Liver (tissue), 3 donors: ENCODE data around the gene AHSG.

Source experiments
- FOXA1 ChIP-seq: IDR thresholded peaks from 2 replicates; pipeline ENCODE4 v1.6.1; 2016; ENCODE audit warnings: antibody characterized with exemption
- HNF4A ChIP-seq, 2 donors: conservative IDR thresholded peaks; 2 replicates each; pipeline ENCODE4 v1.6.1; 2016; ENCODE audit warnings: antibody characterized with exemption in 2 of 2, mild to moderate bottlenecking in 2 of 2
- JUND ChIP-seq, 2 donors: IDR thresholded peaks; 2 replicates each; pipeline ENCODE4 v1.6.1; 2016; ENCODE audit warnings: antibody characterized with exemption in 2 of 2
- RAD21 ChIP-seq, 2 donors: IDR thresholded peaks; 2 replicates each; pipeline ENCODE4 v1.6.1; 2016; ENCODE audit warnings: antibody characterized with exemption in 2 of 2, mild to moderate bottlenecking in 2 of 2
- RXRA ChIP-seq, 2 donors: IDR thresholded peaks; 2 replicates each; pipeline ENCODE4 v1.6.1; 2017 to 2018; ENCODE audit warnings: antibody characterized with exemption in 2 of 2, mild to moderate bottlenecking in 1 of 2
- SP1 ChIP-seq: IDR thresholded peaks from 2 replicates; pipeline ENCODE4 v1.6.1; 2018; ENCODE audit warnings: antibody characterized with exemption, mild to moderate bottlenecking
- TAF1 ChIP-seq: conservative IDR thresholded peaks from 2 replicates; pipeline ENCODE4 v1.6.1; 2016; ENCODE audit warnings: antibody characterized with exemption, mild to moderate bottlenecking
- YY1 ChIP-seq: IDR thresholded peaks from 2 replicates; pipeline ENCODE4 v1.6.1; 2016; ENCODE audit warnings: antibody characterized with exemption, mild to moderate bottlenecking
- TF ChIP-seq, protein P1 (sequence below): fragments of 150-350 bp; IDR thresholded peaks from 2 replicates; pipeline ENCODE4 v1.5.1; 2017; ENCODE audit warnings: improper control_type of control experiment, low read depth, low read length; ENCODE audit not compliant: missing input control
- TF ChIP-seq, protein P2 (sequence below): IDR thresholded peaks from 2 replicates; pipeline ENCODE4 v1.6.1; 2016; ENCODE audit warnings: antibody characterized with exemption
- TF ChIP-seq, protein P3 (sequence below): IDR thresholded peaks from 2 replicates; pipeline ENCODE4 v1.6.1; 2016; ENCODE audit warnings: antibody characterized with exemption, mild to moderate bottlenecking
- TF ChIP-seq, protein P4 (sequence below): IDR thresholded peaks from 2 replicates; pipeline ENCODE4 v1.6.1; 2016; ENCODE audit warnings: antibody characterized with exemption
- TF ChIP-seq, protein P5 (sequence below): IDR thresholded peaks from 2 replicates; pipeline ENCODE4 v1.6.1; 2016; ENCODE audit warnings: antibody characterized with exemption
- donor health status: healthy.
- donor health status: healthy.

DNA sequence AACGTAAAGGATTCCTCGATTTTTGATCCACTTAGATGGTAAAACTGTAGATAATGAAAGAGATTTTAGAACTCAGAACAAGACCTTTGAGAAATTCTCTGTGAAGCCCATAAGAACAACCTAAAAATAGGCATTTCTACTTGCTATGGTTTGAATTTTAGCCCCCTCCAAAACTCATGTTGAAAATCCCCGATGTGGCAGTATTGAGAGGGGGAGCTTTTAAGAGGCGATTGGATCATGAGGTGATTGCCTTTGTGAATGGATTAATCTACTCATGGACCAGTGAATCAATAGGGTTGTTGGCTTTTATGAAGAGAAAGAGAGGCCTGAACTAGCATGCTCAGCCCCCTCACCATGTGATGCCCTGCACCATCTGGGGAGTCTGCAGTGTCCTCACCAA, 20.2 kb upstream of the AHSG start:
- TF ChIP-seq RAD21 (IDR thresholded peaks at IDR 0.05) (no peak), YY1 (no peak), HNF4A (conservative IDR thresholded peaks at IDR 0.05) (no peak), JUND (IDR thresholded peaks at IDR 0.05) (no peak), SP1 (no peak), TAF1 (no peak), RXRA (IDR thresholded peaks at IDR 0.05) (no peak), FOXA1 (no peak)
- TF ChIP-seq, protein P1, sequence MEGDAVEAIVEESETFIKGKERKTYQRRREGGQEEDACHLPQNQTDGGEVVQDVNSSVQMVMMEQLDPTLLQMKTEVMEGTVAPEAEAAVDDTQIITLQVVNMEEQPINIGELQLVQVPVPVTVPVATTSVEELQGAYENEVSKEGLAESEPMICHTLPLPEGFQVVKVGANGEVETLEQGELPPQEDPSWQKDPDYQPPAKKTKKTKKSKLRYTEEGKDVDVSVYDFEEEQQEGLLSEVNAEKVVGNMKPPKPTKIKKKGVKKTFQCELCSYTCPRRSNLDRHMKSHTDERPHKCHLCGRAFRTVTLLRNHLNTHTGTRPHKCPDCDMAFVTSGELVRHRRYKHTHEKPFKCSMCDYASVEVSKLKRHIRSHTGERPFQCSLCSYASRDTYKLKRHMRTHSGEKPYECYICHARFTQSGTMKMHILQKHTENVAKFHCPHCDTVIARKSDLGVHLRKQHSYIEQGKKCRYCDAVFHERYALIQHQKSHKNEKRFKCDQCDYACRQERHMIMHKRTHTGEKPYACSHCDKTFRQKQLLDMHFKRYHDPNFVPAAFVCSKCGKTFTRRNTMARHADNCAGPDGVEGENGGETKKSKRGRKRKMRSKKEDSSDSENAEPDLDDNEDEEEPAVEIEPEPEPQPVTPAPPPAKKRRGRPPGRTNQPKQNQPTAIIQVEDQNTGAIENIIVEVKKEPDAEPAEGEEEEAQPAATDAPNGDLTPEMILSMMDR: no peak
- TF ChIP-seq, protein P2, sequence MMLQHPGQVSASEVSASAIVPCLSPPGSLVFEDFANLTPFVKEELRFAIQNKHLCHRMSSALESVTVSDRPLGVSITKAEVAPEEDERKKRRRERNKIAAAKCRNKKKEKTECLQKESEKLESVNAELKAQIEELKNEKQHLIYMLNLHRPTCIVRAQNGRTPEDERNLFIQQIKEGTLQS: no peak
- TF ChIP-seq, protein P3, sequence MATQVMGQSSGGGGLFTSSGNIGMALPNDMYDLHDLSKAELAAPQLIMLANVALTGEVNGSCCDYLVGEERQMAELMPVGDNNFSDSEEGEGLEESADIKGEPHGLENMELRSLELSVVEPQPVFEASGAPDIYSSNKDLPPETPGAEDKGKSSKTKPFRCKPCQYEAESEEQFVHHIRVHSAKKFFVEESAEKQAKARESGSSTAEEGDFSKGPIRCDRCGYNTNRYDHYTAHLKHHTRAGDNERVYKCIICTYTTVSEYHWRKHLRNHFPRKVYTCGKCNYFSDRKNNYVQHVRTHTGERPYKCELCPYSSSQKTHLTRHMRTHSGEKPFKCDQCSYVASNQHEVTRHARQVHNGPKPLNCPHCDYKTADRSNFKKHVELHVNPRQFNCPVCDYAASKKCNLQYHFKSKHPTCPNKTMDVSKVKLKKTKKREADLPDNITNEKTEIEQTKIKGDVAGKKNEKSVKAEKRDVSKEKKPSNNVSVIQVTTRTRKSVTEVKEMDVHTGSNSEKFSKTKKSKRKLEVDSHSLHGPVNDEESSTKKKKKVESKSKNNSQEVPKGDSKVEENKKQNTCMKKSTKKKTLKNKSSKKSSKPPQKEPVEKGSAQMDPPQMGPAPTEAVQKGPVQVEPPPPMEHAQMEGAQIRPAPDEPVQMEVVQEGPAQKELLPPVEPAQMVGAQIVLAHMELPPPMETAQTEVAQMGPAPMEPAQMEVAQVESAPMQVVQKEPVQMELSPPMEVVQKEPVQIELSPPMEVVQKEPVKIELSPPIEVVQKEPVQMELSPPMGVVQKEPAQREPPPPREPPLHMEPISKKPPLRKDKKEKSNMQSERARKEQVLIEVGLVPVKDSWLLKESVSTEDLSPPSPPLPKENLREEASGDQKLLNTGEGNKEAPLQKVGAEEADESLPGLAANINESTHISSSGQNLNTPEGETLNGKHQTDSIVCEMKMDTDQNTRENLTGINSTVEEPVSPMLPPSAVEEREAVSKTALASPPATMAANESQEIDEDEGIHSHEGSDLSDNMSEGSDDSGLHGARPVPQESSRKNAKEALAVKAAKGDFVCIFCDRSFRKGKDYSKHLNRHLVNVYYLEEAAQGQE: no peak
- TF ChIP-seq, protein P4, sequence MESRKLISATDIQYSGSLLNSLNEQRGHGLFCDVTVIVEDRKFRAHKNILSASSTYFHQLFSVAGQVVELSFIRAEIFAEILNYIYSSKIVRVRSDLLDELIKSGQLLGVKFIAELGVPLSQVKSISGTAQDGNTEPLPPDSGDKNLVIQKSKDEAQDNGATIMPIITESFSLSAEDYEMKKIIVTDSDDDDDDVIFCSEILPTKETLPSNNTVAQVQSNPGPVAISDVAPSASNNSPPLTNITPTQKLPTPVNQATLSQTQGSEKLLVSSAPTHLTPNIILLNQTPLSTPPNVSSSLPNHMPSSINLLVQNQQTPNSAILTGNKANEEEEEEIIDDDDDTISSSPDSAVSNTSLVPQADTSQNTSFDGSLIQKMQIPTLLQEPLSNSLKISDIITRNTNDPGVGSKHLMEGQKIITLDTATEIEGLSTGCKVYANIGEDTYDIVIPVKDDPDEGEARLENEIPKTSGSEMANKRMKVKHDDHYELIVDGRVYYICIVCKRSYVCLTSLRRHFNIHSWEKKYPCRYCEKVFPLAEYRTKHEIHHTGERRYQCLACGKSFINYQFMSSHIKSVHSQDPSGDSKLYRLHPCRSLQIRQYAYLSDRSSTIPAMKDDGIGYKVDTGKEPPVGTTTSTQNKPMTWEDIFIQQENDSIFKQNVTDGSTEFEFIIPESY: no peak
- TF ChIP-seq, protein P5, sequence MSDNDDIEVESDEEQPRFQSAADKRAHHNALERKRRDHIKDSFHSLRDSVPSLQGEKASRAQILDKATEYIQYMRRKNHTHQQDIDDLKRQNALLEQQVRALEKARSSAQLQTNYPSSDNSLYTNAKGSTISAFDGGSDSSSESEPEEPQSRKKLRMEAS: no peak
